ENCODE results near the gene CLIC6. TPM values are rescaled to one million over a fixed set of nuclear protein-coding genes. Genes with fewer than 3 reads are reported as not detected.

CLIC6 gene
- total RNA-seq, 4 donors from 2014 or later, result 3.9 to 23.9 (median 8.0) TPM

DNA sequence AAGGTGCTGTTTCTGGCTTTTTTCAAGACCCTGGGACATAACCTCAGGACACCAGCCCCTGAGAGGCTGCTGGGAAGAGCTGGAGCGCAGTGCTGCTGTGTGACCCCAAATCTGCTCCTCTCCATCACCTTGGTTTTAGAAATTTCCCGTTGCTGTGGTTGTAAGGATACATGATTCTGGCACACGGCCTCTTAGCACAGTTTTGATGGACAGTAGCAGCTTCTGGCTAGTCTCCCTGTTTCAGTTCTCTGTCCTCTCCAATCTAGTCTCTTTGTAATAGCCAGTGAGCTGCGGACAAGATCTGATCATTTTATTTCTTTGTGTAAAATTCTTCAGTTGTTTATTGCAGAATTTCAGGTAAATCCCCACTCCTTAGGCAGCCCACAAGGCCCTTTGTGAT lies 3.1 kb downstream of the CLIC6 start:
- H3K36me3 ChIP-seq, result no peaks in the 10 kb centered on the region
- no peaks in the 10 kb centered on the region for H3K27me3 ChIP-seq
- no peak for DNase-seq
- TF ChIP-seq, protein P1, sequence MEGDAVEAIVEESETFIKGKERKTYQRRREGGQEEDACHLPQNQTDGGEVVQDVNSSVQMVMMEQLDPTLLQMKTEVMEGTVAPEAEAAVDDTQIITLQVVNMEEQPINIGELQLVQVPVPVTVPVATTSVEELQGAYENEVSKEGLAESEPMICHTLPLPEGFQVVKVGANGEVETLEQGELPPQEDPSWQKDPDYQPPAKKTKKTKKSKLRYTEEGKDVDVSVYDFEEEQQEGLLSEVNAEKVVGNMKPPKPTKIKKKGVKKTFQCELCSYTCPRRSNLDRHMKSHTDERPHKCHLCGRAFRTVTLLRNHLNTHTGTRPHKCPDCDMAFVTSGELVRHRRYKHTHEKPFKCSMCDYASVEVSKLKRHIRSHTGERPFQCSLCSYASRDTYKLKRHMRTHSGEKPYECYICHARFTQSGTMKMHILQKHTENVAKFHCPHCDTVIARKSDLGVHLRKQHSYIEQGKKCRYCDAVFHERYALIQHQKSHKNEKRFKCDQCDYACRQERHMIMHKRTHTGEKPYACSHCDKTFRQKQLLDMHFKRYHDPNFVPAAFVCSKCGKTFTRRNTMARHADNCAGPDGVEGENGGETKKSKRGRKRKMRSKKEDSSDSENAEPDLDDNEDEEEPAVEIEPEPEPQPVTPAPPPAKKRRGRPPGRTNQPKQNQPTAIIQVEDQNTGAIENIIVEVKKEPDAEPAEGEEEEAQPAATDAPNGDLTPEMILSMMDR (IDR thresholded peaks at IDR 0.05), result no peak
- no peak for TF ChIP-seq POLR2A (IDR thresholded peaks at IDR 0.05)
- intact Hi-C loops (cut with DNase I), result no loop called here
- no peaks in the 10 kb centered on the region for H3K9me3 ChIP-seq
- no peak overlapping the region for H3K4me3 ChIP-seq (replicated peaks in 1 of 3)
- H3K4me1 ChIP-seq, result peaks cover 10 to 12% of the 10 kb centered on the region in 2 donors
- H3K27ac ChIP-seq, result no peak overlapping the region
- WGBS, 2 donors, result 75 to 79% methylated on average over 4 of the region's 4 CpGs

DNA sequence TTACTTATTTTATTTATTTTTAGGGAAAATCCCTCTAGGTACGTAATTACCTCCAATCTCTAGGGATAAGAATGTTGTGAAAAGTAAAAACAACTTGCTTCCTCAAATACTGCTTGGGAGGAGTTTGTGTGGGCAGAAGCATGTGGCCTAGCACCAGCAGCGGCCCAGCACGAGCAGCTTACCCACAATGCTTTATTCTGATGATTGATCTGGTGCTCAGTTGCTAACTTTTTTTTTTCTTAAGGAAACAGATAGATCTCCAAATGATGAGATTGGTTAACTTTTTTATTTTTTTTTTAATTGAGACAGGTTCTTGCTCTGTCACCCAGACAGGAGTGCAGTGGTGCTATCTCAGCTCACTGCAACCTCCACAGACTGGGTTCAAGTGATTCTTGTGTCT lies 4.2 kb downstream of the CLIC6 start:
- no peaks in the 10 kb centered on the region for H3K9me3 ChIP-seq
- no peaks in the 10 kb centered on the region for H3K27me3 ChIP-seq
- no peak overlapping the region for H3K4me3 ChIP-seq (replicated peaks in 1 of 3)
- no peaks in the 10 kb centered on the region for H3K36me3 ChIP-seq
- peaks cover 10 to 12% of the 10 kb centered on the region in 2 donors for H3K4me1 ChIP-seq
- 68 to 74% methylated on average over 3 of the region's 3 CpGs for WGBS, 2 donors
- no peak for DNase-seq
- H3K27ac ChIP-seq, result no peak overlapping the region
- intact Hi-C loops (cut with DNase I), result no loop called here
- TF ChIP-seq, protein P1 (IDR thresholded peaks at IDR 0.05), result no peak
- TF ChIP-seq POLR2A (IDR thresholded peaks at IDR 0.05), result no peak

DNA sequence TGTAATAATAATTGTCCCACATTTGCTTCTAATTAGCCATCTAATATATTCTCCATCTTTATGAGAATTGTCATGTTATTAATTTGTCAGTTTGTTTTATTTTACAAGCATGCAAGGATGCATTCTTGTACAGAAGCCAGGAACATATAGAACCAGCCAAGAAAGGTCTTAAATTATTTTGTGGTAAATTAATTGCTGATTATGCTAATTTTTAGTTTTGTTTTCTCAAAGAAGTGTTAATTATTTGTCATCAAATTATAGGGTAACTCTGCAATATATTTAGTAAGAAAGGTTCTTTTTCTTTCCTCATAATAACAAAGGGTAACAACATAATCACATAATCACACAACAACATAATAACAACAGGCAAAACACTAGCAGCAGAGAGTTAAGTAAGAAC lies 5.7 kb downstream of the CLIC6 start:
- Histone ChIP-seq H3K36me3 (no peaks in the 10 kb centered on the region), H3K4me1 (peaks cover 10 to 12% of the 10 kb centered on the region in 2 donors), H3K9me3 (no peaks in the 10 kb centered on the region), H3K27me3 (no peaks in the 10 kb centered on the region), H3K4me3 (replicated peaks in 1 of 3) (no peak overlapping the region), H3K27ac (no peak overlapping the region)
- DNase-seq, result no peak
- TF ChIP-seq POLR2A (IDR thresholded peaks at IDR 0.05), result no peak
- intact Hi-C loops (cut with DNase I), result no loop called here

DNA sequence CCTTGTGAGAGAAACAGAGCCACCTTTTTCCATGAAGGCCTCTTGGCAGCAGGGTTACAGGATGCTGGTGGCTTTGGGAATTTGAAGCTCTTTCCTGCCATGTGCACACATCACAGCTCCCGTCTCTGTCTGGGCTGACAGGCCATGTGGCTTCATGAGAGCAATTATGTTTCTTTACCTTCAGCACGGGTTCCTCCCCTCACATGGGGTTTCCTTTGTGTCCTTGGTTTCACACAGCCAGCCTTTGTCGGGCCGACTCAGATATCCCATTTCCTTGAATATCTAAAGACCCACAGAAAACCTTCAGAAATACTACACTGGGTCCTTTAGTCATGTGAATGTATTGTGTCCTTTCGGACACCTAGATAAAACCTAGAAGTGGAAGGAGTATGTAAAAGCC lies 7.1 kb downstream of the CLIC6 start:
- WGBS, 2 donors, result 84 to 85% methylated on average over 5 of the region's 5 CpGs
- Histone ChIP-seq H3K4me3 (replicated peaks in 1 of 3) (no peak overlapping the region), H3K9me3 (no peaks in the 10 kb centered on the region), H3K36me3 (no peaks in the 10 kb centered on the region), H3K27ac (no peak overlapping the region), H3K27me3 (no peaks in the 10 kb centered on the region), H3K4me1 (peaks cover 6 to 10% of the 10 kb centered on the region in 2 donors)
- intact Hi-C loops (cut with DNase I), result no loop called here
- no peak for DNase-seq
- TF ChIP-seq, protein P1 (IDR thresholded peaks at IDR 0.05), result no peak
- TF ChIP-seq POLR2A (IDR thresholded peaks at IDR 0.05), result no peak

DNA sequence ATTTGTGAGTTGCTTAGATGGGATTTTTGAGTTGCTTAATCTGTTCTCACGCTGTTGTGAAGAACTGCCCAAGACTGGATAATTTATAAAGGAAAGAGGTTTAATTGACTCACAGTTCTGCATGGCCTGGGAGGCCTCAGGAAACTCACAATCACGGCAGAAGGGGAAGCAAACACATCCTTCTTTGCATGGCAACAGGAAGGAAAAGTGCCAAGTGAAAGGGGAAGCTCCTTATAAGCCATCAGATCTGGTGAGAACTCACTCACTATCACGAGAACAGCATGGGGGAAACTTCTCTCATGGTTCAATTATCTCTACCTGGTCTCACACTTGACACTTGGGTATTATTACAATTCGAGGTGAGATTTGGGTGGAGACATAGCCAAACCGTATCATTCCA lies 10.3 kb downstream of the CLIC6 start:
- Histone ChIP-seq H3K27me3 (no peaks in the 10 kb centered on the region), H3K9me3 (no peaks in the 10 kb centered on the region), H3K4me3 (replicated peaks in 1 of 3) (no peak overlapping the region), H3K27ac (no peak overlapping the region), H3K36me3 (no peaks in the 10 kb centered on the region), H3K4me1 (no peaks in the 10 kb centered on the region)
- WGBS, 2 donors, result 66 to 72% methylated on average over 5 of the region's 5 CpGs
- TF ChIP-seq POLR2A (IDR thresholded peaks at IDR 0.05), result no peak
- TF ChIP-seq, protein P1 (IDR thresholded peaks at IDR 0.05), result no peak
- DNase-seq, result no peak
- intact Hi-C loops (cut with DNase I), result no loop called here
